HAP-1 (cell line): Measurements from ENCODE around the gene PPP1R12B.

Experiments used
- DNase-seq, 2 experiments: peaks; one replicate each; pipeline ENCODE4 v3.0.0-alpha.2; 2016 to 2020; ENCODE audit warnings: low spot score in 2 of 2
- H3K27me3 ChIP-seq: fragments of 250-450 bp; sonication (Bioruptor Pico); 2 replicates; pipeline ENCODE4 v1.5.1; 2020; ENCODE audit warnings: low read depth, mild to moderate bottlenecking, moderate library complexity
- H3K36me3 ChIP-seq: fragments of 250-450 bp; sonication (Bioruptor Pico); replicated peaks from 2 replicates; pipeline ENCODE4 v1.5.1; 2020; ENCODE audit warnings: mild to moderate bottlenecking
- H3K4me1 ChIP-seq: fragments of 250-450 bp; sonication (Bioruptor Pico); 2 replicates; pipeline ENCODE4 v1.5.1; 2020; ENCODE audit warnings: mild to moderate bottlenecking
- H3K4me3 ChIP-seq: fragments of 250-450 bp; sonication (Bioruptor Pico); 2 replicates; pipeline ENCODE4 v1.5.1; 2020; ENCODE audit warnings: mild to moderate bottlenecking, moderate library complexity
- H3K9me3 ChIP-seq: fragments of 250-450 bp; sonication (Bioruptor Pico); 2 replicates; pipeline ENCODE4 v1.5.1; 2020; ENCODE audit warnings: mild to moderate bottlenecking, moderate library complexity
- in situ Hi-C: fragments of 300-500 bp; cut with MboI; formaldehyde crosslinking; loops from 3 replicates; pipeline ENCODE4 v1.14.3; 2020; ENCODE audit warnings: low sequenced_read_pairs, inconsistent platforms, mixed read lengths

The PPP1R12B gene

GRCh38 chr1:202348509-202349205 lies at the start of gene PPP1R12B:
PPP1R12B (plus strand) TSS chr1:202348699; CDS start chr1:202348852, 153 bp downstream.
- H3K4me3 ChIP-seq: peak within 1 kb of the TSS; percentile 90
- no peaks in the 10 kb centered on the region for H3K9me3 ChIP-seq
- H3K27me3 ChIP-seq: no peaks in the 10 kb centered on the region
- in situ Hi-C loops: no loop called here
- peaks cover 8% of the 10 kb centered on the region for H3K4me1 ChIP-seq
- DNase-seq: peak; percentile 97
- H3K36me3 ChIP-seq: peaks cover 3% of the 10 kb centered on the region; the same call in 1 of the 2 replicates

- Histone ChIP-seq H3K4me1 (no peaks in the 10 kb centered on the region), H3K36me3 (no peaks in the 10 kb centered on the region), H3K4me3 (no peak overlapping the region), H3K27me3 (peaks cover 4% of the 10 kb centered on the region), H3K9me3 (no peaks in the 10 kb centered on the region)
- DNase-seq: no peak
- in situ Hi-C loops: no loop called here
These were observed 46.3 kb upstream of the PPP1R12B start for GRCh38 chr1:202302166-202302565.

- in situ Hi-C loops: no loop called here
- H3K4me3 ChIP-seq: no peak overlapping the region
- H3K9me3 ChIP-seq: no peaks in the 10 kb centered on the region
- no peaks in the 10 kb centered on the region for H3K4me1 ChIP-seq
- H3K27me3 ChIP-seq: peaks cover 4% of the 10 kb centered on the region
- no peak for DNase-seq
- no peaks in the 10 kb centered on the region for H3K36me3 ChIP-seq
These were observed 44.1 kb upstream of the PPP1R12B start for GRCh38 chr1:202304375-202304774.

GRCh38 chr1:202305168-202305567 lies 43.3 kb upstream of the PPP1R12B start:
- in situ Hi-C loops: no loop called here
- Histone ChIP-seq H3K27me3 (peaks cover 4% of the 10 kb centered on the region; the same call in 1 of the 2 replicates), H3K4me1 (no peaks in the 10 kb centered on the region), H3K4me3 (no peak overlapping the region), H3K9me3 (no peaks in the 10 kb centered on the region), H3K36me3 (no peaks in the 10 kb centered on the region)
- no peak for DNase-seq

GRCh38 chr1:202306535-202307345 lies 41.8 kb upstream of the PPP1R12B start:
- Histone ChIP-seq H3K9me3 (no peaks in the 10 kb centered on the region), H3K4me1 (no peaks in the 10 kb centered on the region), H3K4me3 (no peak overlapping the region), H3K27me3 (no peaks in the 10 kb centered on the region), H3K36me3 (no peaks in the 10 kb centered on the region)
- no peak for DNase-seq
- in situ Hi-C loops: no loop called here

GRCh38 chr1:202310071-202310725 lies 38.3 kb upstream of the PPP1R12B start:
- Histone ChIP-seq H3K9me3 (no peaks in the 10 kb centered on the region), H3K27me3 (no peaks in the 10 kb centered on the region), H3K36me3 (no peaks in the 10 kb centered on the region), H3K4me1 (no peaks in the 10 kb centered on the region), H3K4me3 (no peak overlapping the region)
- no peak for DNase-seq
- in situ Hi-C loops: no loop called here

GRCh38 chr1:202310746-202311145 lies 37.8 kb upstream of the PPP1R12B start:
- Histone ChIP-seq H3K4me3 (no peak overlapping the region), H3K27me3 (no peaks in the 10 kb centered on the region), H3K4me1 (no peaks in the 10 kb centered on the region), H3K9me3 (no peaks in the 10 kb centered on the region), H3K36me3 (no peaks in the 10 kb centered on the region)
- no peak for DNase-seq
- in situ Hi-C loops: no loop called here

- in situ Hi-C loops: no loop called here
- Histone ChIP-seq H3K4me1 (no peaks in the 10 kb centered on the region), H3K36me3 (no peaks in the 10 kb centered on the region), H3K27me3 (no peaks in the 10 kb centered on the region), H3K9me3 (no peaks in the 10 kb centered on the region), H3K4me3 (no peak overlapping the region)
- DNase-seq: no peak
These were observed 36.4 kb upstream of the PPP1R12B start for GRCh38 chr1:202311875-202312635.

GRCh38 chr1:202315576-202316168 lies 32.8 kb upstream of the PPP1R12B start:
- H3K4me3 ChIP-seq: no peak overlapping the region
- H3K27me3 ChIP-seq: no peaks in the 10 kb centered on the region
- no peaks in the 10 kb centered on the region for H3K36me3 ChIP-seq
- H3K9me3 ChIP-seq: no peaks in the 10 kb centered on the region
- H3K4me1 ChIP-seq: no peaks in the 10 kb centered on the region
- DNase-seq: peak; percentile 53 to 86
- in situ Hi-C loops: loop anchor here (5.0 kb wide), 1 partner anchor 128 kb away; no protein-coding TSS in a partner anchor

- no peak for DNase-seq
- no peak overlapping the region for H3K4me3 ChIP-seq
- H3K4me1 ChIP-seq: no peaks in the 10 kb centered on the region
- no peaks in the 10 kb centered on the region for H3K36me3 ChIP-seq
- no peaks in the 10 kb centered on the region for H3K27me3 ChIP-seq
- in situ Hi-C loops: loop anchor here (5.0 kb wide), 1 partner anchor 129 kb away; no protein-coding TSS in a partner anchor
- H3K9me3 ChIP-seq: no peaks in the 10 kb centered on the region
These were observed 32.3 kb upstream of the PPP1R12B start for GRCh38 chr1:202316186-202316585.

GRCh38 chr1:202317941-202318925 lies 30.3 kb upstream of the PPP1R12B start:
- no peaks in the 10 kb centered on the region for H3K36me3 ChIP-seq
- H3K27me3 ChIP-seq: no peaks in the 10 kb centered on the region
- in situ Hi-C loops: loop anchor here (5.0 kb wide), 1 partner anchor 131 kb away; no protein-coding TSS in a partner anchor
- no peak for DNase-seq
- H3K4me3 ChIP-seq: no peak overlapping the region
- no peaks in the 10 kb centered on the region for H3K9me3 ChIP-seq
- H3K4me1 ChIP-seq: no peaks in the 10 kb centered on the region; the same call in 1 of the 2 replicates
